Measurements from ENCODE around the gene DAPK2.

- TF ChIP-seq POLR2AphosphoS5 (IDR thresholded peaks at IDR 0.05; ENCODE audit: low read depth, low read length) (no peak), POLR2A (IDR thresholded peaks at IDR 0.05; ENCODE audit: low read depth, low read length) (no peak), PAX5 (IDR thresholded peaks at IDR 0.05; ENCODE audit: insufficient read depth, low read length, severe bottlenecking) (no peak)
Measured at GRCh38 chr15:64051407-64052259, 5.3 kb upstream of the DAPK2 start.
